ENCODE data around the gene PDE4D.

DNA sequence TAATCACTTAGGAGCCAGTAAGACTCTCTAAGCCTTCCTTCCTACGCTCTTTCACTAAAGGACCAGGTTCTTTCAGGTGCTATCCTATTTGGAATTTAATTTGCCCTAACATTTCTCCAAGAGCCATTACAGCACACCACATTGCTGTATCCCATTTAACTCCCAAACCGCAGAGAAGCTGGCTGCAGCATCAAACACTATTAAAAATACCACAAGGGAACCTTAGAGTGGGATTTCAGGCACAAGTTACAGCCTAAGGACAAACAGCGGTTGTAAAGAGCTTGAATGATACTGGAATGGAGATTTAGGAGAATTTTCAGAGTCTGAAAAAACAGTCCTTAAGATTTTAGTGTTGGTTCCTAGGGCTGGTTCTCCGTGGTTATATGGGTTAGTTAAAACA, 744.3 kb downstream of the PDE4D start:
- TF ChIP-seq POLR2AphosphoS5 (IDR thresholded peaks at IDR 0.05; ENCODE audit: low read depth, low read length) (no peak), CTCF (IDR thresholded peaks at IDR 0.05) (no peak), SIN3A (IDR thresholded peaks at IDR 0.05; ENCODE audit: borderline replicate concordance, insufficient read depth, low read depth, low read length) (no peak), REST (IDR thresholded peaks at IDR 0.05; ENCODE audit: insufficient read depth in 1 of 2, low read depth in 2 of 2, low read length in 1 of 2) (no peak)
